Left lobe of liver (tissue), 2 donors: ENCODE results near the gene GNA14. TPM values are rescaled to one million over a fixed set of nuclear protein-coding genes. Genes with fewer than 3 reads are reported as not detected.
"Not testable (repeated sequence)": the region's sequence is repeated elsewhere in the genome, so short reads cannot be mapped to it uniquely, and the experiment has no call there.

Experiments used
- ATAC-seq: fragments of 200-7000 bp; cut with Tn5 transposase; one replicate; pipeline ENCODE4 v1.9.1; 2020; ENCODE audit warnings: mild to moderate bottlenecking, moderate library complexity
- DNase-seq: peaks from one replicate; pipeline ENCODE4 v3.0.0-alpha.2; 2020; ENCODE audit warnings: low spot score
- total RNA-seq: library from RNA; stranded (reverse); gene quantifications from one replicate; pipeline ENCODE4 v1.2.1, GENCODE V29; 2021
- donor health status: DM: no; HTN: no; CAD: no; lungs with moderate emphysema.
- donor health status: DM: no; HTN: yes; CAD: no.

The GNA14 gene
- total RNA-seq, 1 donor from 2014 or later, result 2.5 TPM

GRCh38 chr9:77647267-77648233 lies 572 bp downstream of the GNA14 start:
- ATAC-seq (no peak), DNase-seq (no peak)

DNA sequence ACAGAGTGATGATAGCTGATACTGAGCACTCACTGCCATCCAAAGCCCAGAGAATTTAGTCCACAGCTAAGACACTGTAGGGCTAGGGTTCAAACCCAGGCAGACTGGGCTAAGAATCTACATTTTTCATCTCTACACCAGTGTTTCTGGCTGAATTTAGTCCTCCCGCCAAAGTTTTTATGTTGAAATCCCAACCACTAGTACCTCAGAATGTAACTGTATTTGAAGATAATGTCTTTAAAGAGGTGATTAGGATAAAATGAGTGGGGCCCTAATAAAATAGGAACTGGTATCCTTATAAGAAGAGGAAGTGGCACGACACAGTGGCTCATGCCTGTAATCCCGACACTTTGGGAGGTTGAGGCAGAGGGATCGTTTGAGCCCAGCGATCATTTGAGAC lies 4.3 kb downstream of the GNA14 start:
- DNase-seq, result no peak
- ATAC-seq, result no peak

GRCh38 chr9:77640741-77641580 lies 7.2 kb downstream of the GNA14 start:
- no peak for ATAC-seq
- no peak for DNase-seq

DNA sequence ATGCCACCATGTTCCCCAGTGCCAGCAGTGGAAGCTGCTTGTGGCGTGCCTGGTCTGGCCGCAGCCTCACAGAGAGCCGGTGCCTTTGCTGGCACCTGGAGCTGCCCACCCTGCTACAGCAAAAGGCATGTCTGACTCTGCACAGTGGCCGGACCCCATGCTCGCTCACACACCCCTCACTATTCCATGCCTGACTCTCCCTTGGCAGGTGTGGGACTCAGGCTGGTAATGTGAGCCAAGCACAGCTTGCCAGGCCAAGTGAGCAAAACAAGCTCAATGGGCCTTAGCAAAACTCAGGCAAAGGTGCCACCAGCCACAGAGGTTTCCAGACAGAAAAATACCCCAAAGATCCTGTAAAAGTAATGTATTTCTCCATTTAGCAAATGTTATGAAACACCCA lies 15.5 kb downstream of the GNA14 start:
- ATAC-seq (no peak), DNase-seq (no peak)

- DNase-seq, ATAC-seq: not testable (repeated sequence)
These were observed 19.3 kb downstream of the GNA14 start for GRCh38 chr9:77628864-77629263.

DNA sequence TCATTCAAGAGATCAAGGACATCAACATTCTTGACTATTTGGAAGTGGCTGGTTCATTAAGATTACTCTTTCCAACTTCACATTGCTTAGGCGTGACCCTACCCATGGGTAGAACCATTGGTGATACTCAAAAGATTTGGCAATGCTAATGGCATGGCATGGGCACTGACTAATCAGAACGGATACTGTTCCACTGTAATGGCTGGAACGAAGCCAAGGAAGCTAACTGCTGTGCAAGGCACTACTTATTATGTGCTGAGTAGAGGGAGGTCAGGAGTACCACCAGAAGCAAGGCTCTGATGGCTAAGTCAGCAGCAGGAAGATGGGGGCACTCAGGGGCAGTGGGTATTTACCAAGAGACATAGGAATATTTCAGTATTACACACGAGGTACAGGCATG lies 31.9 kb downstream of the GNA14 start:
- DNase-seq, result no peak
- no peak for ATAC-seq

DNA sequence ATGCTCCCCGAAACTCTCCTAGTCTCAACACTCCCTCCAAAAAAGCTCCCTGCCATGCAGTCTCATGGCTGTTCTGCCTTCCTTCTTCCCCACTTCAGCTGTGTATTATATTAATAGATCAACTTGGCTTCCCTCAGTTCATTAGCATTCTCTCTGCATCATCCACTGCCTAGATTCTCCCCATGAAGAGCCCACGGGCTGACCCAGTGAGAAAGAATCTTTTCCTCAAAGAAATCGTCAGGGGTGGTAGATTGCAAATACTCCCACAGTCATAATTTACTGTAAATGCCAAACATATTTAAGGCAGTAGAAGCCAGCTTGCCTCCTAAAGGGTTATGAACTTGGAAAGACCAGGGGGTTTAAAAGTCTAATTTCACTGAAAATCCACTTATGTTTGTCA lies 33.5 kb downstream of the GNA14 start:
- ATAC-seq, result no peak
- DNase-seq, result no peak

DNA sequence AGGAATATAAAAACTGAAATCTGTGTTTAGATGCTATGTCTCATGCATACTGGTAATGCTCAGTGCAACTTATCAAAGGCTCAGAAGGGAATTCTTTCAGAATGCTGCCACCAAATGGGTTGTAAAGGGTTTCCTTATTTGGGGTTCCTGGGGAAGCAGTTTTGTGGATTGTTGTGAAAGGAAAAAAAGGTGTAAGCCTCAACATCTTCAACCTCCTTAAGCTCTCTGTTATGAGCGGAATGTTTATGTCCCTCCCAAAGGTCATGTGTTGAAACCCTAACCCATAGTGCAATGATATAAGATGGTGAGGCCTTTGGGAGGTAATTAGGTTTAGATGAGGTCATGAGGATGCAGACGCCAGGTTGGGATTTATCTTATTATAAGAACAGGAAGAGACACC lies 41.6 kb downstream of the GNA14 start:
- no peak for DNase-seq
- no peak for ATAC-seq

GRCh38 chr9:77605449-77606220 lies 42.5 kb downstream of the GNA14 start:
- ATAC-seq, result no peak

GRCh38 chr9:77604316-77604715 lies 43.8 kb downstream of the GNA14 start:
- DNase-seq (no peak), ATAC-seq (no peak)

More at GRCh38 chr9:77605449-77606220, 42.5 kb downstream of the GNA14 start:
- no peak for DNase-seq

DNA sequence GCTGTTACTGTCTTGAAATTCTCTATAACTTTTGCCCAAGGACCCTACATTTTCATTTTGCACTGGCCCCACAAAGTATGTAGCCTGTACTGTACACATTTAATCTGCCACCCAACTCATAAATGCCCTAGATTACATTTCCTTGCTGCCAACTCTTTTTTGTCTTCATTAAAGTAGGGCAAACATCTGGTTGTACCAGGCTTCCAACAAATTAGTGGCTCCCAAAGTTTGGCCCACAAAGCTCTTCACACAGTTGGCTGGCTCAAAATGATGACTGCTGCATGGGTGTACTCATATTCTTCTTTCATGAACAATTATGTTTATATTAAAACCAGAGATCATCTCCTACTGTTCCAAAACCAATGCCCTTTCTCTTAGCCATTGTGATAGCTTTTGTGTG lies 45.3 kb downstream of the GNA14 start:
- no peak for DNase-seq
- ATAC-seq, result no peak

DNA sequence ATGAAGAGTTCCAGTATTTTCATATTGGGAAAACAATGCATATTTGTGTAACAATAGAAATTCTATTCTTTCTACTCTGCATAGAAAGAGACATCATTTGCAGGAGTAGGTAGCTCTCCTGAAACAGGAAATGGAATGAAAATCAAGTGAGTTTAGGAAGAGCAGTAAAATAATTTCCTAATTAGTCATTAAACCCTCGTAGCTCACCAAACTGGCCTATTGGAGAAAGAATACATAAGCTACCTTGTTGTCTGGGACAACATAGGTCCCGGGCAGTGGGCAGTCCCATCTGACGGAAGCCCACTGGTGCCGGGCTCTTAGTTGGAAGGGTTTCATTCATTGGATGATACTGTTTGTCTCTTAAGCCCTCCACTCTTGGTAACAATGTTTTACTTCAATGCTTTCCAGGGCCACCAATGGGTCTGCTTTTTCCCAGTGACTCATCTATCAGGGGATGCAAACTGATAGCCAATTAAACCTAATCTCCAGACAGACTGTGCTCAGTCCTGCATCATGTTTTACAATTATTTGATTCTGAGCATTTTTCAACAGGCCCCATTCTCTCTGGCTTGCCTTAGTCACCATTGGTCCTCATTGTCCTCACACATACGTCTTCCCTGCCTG lies 46.5 kb downstream of the GNA14 start:
- DNase-seq (no peak), ATAC-seq (no peak)

- no peak for ATAC-seq
- no peak for DNase-seq
These were observed 47.3 kb downstream of the GNA14 start for GRCh38 chr9:77600810-77601209.

DNA sequence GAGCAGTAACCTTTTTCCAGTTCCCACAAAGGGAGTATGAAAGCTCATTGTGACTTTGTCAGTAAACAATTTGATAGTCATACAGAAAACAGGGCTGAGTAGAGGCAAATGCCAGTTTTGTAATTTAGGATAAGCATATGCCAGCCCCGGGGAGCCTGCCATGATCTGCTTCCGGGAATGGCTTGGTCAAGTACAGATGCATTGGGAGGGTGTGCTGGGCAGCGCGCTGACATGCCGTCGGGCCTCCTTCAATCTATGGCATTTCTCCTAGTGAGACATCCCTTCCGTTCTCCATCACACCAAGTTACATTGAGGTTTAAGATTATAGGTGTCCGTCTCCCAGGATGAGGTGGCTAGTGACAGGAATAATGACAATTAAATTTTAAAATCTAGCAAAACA lies 48.6 kb downstream of the GNA14 start:
- no peak for DNase-seq
- no peak for ATAC-seq

DNA sequence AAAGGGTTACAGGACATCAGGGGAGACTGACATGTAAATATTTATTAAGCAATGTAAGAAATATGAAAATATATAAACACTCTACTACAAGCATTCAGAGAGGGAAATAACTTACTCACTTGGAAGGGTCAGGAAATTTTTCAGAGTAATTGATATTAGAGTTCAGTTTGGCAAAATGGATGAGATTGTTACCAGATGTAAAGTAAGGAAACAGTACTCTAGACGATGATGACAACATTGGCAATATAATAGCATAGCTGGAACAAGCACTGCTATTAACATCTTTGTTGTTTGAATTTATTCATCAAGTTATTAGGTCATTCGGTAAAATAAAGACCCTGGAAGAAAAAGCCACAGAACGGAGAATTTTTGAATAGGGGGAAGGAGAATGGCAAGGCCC lies 49.1 kb downstream of the GNA14 start:
- no peak for ATAC-seq
- no peak for DNase-seq

DNA sequence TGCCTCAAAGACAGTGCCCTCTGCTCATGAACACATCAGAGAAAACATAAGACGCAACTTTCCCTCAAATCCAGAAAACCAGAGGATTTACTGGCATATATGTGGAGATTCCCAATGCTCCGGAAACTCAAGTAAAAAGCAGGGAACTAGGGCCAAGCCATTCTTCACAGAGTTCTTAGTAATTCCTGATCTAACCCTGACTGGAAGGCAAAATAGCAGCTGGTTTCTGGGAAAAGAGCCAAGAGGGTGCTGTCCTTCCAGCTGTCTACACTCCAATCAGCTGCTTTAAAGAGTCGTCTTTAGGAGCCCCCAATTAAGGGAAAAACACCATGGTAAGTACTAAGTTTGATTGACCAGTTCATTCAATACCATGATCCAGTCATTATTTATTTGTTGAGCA lies 49.6 kb downstream of the GNA14 start:
- DNase-seq, result no peak

DNA sequence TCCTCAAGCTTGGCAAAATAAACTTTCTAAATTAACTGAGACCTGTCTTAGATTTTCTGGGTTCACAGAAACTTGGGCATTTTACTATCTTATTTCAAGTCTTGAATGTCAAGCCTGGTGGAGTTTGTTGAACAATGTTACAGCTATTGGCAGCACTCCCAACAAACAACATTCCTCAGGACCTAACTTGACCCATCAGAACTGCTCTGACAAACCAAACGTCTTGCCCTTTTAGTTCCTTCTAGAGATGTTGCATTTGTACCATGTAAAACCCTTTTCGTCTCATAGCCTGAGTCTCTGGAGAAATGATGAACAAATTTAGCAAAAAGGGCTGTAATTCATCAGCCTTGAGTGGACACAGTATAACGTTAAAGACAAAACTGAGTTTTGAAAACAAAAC lies 51.1 kb downstream of the GNA14 start:
- DNase-seq, result no peak
- no peak for ATAC-seq

More for the DNA sequence above, 49.6 kb downstream of the GNA14 start:
- peak; percentile 67 for ATAC-seq

- no peak for DNase-seq
- ATAC-seq, result peak; percentile 54
These were observed 52.6 kb downstream of the GNA14 start for GRCh38 chr9:77595426-77596095.

DNA sequence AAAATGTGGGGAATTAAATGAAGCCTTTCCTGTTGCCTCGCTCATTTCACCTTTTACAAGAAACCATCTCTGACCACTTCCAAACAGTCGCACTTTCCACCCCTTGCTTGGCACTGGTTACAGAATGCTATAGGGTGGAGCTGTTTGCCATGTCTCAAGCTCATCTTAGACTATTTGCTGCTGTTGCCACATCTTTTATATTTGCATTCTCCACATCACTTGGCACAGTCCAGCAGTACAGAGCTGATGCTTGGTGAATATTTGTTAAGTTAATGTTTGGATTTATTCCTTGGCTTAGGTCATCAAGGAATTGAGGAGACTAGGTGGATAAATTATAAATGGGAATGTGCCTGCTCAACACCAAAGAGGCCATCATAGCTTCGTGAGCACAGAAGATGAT lies 53.2 kb downstream of the GNA14 start:
- DNase-seq (no peak), ATAC-seq (no peak)

GRCh38 chr9:77593528-77593927 lies 54.6 kb downstream of the GNA14 start:
- DNase-seq (no peak), ATAC-seq (no peak)
